ENCODE measurements around the gene KIRREL3.

Gene KIRREL3

DNA sequence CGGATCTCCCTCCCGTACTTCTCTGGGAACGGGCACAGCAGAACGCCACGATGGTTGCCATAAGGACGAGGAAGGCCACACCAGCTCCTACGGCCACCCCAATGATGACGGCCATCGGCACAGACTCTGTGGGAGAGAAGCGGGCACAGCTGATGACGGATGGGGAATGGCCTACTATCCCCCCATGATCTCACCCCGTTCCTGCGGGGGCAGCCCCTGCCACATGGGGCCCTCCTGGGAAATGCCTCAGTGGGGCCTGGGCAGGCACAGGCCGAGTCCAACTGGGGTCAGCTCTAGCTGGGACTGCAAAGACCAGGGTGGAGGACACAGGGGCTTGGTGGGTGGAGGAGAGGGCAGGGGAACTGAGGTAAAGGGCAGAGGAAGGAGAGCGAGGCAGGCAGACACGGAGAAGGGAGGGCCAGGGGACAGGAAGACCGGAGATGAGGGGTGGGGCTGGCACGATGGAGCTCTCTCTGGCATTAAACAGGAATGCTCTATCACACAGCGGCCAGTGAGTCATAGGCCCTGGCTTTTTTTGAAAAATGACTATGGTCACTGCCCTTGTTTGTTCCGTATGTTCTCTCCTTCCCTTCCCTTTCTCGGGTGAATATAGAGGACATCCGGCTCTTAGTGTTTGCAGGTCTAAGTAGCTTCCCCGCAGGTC, 569.0 kb downstream of the KIRREL3 start:
- DNase-seq, result no peak

DNA sequence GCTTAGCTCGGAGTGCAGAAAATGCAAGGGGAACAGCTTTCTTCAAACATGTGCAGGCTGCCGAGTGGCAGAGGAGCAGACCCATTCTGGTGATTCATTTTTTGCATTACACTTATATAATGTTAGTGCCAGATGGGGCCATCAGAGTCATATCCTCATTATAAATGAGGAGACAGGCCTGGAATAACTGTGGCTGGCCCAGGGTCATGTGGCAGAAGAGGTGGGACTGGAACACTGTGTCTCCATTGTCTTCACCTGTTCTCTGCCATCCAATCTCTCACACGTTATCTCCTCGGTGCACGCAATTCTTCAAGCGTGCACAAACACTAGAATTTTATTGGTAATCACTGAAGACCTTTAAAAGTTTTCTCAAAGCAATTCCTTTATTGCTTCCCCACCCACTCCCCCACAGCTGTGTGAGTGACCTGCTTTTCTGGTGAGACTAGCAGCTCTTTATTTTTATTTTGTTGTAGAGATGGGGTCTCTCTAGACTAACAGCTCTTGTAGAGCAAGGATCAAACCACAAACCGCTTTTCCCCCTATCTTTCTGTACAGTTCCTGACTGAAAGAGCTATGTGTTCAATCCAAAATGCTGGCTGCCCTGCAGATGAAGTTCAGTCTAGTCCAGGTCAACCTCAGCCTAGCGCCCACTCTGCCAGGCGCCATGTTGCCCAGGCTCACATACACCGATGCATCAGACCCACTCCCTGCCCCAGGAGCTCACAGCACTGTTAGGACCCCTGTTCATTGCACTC, 569.8 kb downstream of the KIRREL3 start:
- DNase-seq, result no peak

- no peak for DNase-seq
Measured at GRCh38 chr11:126426820-126427749, 573.5 kb downstream of the KIRREL3 start.

- DNase-seq, result no peak
Measured at GRCh38 chr11:126426106-126426505, 574.5 kb downstream of the KIRREL3 start.

GRCh38 chr11:126424471-126425039, 576.0 kb downstream of the KIRREL3 start:
- DNase-seq, result no peak

DNA sequence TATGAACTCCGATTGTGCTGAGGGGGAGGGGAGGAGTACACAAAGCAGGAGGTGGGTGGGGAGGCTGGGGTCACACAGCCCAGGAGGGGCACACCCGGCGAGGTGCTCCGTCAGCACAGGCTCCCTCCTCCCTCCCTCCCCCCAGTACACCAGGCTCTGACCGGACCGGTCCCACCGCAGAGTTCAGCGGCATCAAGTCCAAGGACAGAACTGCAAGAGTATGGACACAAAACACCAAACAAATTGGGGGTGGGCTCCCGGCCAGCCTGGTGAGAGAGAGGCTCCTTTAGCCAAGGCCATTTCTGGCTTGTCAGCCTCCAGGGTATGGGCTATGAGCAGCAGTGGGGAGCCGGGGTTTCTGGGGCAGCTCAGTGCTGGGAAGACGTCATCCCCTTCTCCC, 576.8 kb downstream of the KIRREL3 start:
- DNase-seq, result no peak

DNA sequence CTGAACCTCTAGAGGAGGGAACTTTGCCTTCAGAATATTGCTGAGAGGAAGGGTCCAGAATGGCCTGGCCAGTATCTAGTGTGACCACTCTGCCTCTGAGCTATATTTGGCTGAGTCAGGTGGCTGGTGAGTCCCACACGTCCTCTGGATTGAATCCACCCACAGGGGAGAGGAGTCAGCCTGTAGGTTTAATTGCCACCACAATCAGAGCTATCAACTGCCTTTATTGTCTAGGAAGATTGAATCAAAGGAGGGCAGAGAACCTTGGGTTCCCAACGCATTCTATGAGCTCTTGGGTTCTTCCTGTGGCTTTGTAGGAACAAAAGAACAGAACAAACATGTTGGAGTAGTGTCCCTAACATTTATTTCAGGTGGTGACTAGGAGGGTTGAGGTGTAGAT, 577.4 kb downstream of the KIRREL3 start:
- no peak for DNase-seq

GRCh38 chr11:126422446-126422845, 578.1 kb downstream of the KIRREL3 start:
- DNase-seq, result no peak

DNA sequence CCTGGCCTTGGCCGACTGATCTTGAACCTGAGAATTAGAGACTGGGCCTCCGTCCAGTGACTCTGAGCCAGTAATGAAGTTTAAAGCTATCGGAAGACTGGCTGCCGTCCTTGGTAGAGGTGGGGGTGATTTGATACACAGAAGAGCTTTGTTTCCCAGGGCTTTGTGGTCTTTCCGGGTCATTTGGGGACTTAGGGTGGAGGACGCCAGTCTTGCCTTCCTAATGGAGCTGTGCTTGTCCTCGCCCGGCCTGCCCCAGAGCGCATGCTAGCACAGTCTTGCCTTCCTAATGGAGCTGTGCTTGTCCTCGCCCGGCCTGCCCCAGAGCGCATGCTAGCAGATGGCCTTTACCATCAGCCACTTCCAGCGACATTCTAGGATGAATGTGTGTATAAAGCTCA, 579.3 kb downstream of the KIRREL3 start:
- DNase-seq, result no peak

GRCh38 chr11:126420698-126421256, 579.8 kb downstream of the KIRREL3 start:
- DNase-seq, result no peak

DNA sequence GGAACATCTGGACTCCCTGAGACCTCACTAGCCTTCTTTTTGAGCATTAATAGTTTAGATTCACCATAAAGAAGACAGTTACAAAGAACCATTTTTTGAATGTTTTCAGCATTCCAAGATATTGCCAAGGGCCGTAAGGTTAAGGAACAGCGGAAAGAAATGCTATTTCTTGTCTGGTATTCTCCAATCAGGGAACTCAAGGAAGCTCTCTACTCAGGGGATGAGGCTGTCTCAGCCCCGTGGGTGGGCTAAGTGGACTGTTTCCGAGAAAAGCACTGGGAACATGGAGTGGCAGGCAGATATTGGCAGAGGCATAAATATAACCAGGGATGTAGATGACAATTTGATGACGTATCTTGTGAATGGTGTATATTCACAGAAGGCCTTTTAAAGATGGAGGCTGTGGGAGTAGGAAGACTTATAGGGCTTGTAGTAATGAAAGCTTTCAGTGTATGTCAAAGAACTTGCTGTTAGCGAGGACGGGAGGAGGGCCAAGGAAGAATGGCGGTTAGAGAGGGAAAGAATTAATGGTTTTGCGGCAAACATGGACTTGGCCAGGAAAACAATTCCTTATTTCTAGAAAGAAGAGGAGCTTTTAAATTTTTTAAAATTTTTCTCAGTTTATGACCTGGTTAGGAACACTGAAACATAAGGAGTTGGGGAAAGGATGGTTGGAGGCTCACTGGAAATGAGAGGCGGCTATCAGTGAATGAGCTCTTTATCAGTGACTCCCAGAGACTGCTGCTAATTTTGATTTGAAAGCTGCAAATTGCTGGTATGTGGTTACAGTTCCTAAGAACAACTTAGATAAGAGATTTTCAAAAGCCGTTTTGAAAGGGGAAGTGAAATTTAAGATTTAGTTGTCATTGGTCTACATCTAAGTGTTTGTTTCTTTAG, 580.5 kb downstream of the KIRREL3 start:
- no peak for DNase-seq

- DNase-seq, result no peak
Measured at GRCh38 chr11:126418887-126419286, 581.7 kb downstream of the KIRREL3 start.

DNA sequence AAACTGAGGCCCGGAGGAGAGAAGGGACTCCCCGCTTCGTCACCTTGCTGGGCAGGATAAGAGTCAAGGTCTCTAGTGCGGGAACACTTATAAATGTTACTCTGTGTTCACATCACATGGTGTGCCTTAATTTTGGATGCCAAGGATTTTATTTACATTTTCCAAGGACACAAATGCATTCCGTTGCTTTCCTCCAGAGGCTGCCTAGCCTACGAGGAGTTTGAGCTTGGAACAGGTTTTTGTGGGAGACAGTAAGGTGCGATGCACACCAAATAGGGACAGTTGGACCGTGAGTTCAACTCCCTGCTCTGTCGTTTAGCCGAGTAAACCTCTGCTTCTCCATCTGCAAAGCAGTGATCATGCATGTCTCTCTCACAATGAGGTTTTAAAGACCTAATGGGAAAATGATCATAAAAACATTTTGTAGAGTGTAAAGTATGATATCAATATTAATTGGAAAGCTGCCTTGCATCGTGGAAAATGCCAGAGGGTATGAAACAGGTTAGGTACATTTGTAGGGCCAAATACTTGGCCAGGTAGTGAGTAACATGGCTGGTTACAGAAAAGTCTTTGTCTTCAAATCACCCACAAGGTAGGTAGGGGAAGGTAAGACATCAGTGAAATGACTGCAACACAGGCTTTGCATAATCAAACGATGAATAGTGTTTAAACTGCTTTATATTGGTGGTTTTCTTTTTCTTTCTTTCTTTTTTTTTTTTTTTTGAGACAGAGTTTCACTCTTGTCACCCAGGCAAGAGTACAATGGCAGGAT, 583.3 kb downstream of the KIRREL3 start:
- DNase-seq, result no peak

GRCh38 chr11:126416542-126417090, 584.0 kb downstream of the KIRREL3 start:
- peak; percentile 63 to 76 for DNase-seq

DNA sequence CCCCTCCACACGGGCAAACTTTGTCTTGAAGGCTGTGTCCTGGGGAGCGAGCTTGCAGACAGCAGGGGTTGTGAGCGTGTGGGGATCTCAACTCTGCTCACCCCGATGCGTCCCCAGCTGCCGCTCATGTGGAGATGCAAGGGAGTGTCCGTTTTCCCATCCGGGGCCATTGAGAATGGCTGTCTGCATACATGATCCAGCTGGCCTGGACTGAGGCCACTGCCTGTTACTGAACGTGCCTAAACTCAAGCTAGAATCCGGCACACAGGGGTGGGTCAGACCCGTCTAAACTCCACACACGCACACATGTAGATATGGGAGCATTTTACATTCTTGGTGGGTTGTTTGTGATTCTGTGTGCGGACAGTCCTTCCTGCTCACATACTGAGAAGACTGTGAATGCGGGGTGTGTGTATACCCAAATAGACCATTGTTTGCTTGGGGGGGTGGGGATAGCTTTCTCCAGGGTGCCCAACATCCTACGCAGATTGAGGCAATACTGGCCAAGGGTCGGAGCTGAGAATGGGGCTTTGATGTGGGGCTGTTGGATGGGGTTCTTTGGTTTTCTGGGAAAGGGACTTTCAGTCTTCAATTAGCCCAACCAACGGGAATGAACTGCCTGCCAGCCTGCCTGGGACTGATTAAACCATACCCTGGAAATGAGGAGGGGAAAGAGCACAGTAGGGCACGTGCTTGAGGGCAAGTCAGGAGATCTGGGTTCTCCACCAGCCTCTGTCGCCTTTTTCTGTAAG, 584.7 kb downstream of the KIRREL3 start:
- DNase-seq, result no peak

DNA sequence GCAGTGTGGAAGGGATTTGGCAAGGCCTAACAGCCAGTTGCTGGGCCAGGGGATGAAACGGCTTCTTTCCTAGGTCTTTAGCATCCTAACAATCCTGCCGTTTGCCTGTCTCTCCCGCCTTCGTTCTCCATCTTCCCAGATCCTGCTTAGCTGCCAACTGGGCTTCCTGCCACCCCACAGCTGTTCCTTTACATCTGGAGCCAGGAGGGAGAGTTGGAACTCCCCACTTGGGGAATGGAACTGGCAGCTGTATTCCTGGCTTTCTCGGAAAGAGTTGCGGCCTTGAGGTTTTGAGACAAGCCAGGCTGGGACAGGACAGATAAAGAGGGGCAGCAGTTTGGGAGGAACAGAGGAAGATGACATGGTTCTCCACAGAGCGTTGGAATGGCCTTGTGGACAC, 585.4 kb downstream of the KIRREL3 start:
- no peak for DNase-seq

- DNase-seq, result no peak
Measured at GRCh38 chr11:126414615-126415014, 586.0 kb downstream of the KIRREL3 start.

DNA sequence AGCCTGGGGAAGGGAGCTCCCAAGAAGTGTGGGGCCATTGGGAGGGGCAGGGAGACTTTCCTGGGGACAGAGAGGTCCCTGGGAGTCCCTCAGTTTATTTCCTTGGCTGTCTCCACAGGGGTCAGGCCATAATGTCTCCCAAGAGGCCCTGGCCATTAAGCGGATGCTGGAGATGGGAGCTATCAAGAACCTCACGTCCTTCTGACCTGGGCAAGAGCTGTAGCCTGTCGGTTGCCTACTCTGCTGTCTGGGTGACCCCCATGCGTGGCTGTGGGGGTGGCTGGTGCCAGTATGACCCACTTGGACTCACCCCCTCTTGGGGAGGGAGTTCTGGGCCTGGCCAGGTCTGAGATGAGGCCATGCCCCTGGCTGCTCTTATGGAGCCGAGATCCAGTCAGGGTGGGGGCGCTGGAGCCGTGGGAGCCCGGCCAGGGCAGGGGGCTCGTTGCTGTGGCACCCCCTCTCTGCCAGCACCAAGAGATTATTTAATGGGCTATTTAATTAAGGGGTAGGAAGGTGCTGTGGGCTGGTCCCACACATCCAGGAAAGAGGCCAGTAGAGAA, 586.6 kb downstream of the KIRREL3 start:
- DNase-seq, result no peak

DNA sequence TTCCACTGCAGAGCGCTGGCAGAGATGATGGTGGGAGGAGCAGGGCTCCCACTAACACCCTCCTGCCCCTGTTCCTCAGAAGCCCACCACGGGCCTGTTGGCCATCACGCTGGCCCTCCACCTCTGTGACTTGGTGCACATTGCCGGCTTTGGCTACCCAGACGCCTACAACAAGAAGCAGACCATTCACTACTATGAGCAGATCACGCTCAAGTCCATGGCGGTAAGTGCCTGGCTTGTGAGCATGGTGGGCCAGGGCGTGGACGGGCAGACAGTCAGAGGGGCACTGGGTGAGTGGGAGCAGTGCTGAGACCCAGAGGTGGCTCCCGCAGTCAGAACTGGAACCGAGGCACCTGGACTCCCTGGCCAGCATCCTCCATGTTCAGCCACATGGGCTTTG, 587.1 kb downstream of the KIRREL3 start:
- DNase-seq, result no peak
